KOPT-K1 (cell line): ENCODE data around the gene ZSCAN18.

Source experiments
- H3K27ac ChIP-seq: fragments of 200-600 bp; sonication (generic); 2 replicates; pipeline ENCODE4 v1.5.1; 2016; ENCODE audit warnings: antibody characterized with exemption, mild to moderate bottlenecking, low read depth, low read length; ENCODE audit not compliant: poor library complexity, severe bottlenecking
- H3K36me3 ChIP-seq: fragments of 200-600 bp; sonication (generic); 2 replicates; pipeline ENCODE4 v1.5.1; 2017; ENCODE audit warnings: antibody characterized with exemption, mild to moderate bottlenecking, low read length, moderate library complexity; ENCODE audit not compliant: insufficient read depth
- H3K9me3 ChIP-seq: fragments of 200-600 bp; sonication (generic); 2 replicates; pipeline ENCODE4 v1.5.1; 2017; ENCODE audit warnings: antibody characterized with exemption, low read length, mild to moderate bottlenecking; ENCODE audit not compliant: insufficient read depth, poor library complexity, severe bottlenecking

Gene ZSCAN18

GRCh38 chr19:58096884-58097283 is 1.1 kb downstream of the ZSCAN18 start:
- H3K9me3 ChIP-seq, result peaks cover 77% of the 10 kb centered on the region

DNA sequence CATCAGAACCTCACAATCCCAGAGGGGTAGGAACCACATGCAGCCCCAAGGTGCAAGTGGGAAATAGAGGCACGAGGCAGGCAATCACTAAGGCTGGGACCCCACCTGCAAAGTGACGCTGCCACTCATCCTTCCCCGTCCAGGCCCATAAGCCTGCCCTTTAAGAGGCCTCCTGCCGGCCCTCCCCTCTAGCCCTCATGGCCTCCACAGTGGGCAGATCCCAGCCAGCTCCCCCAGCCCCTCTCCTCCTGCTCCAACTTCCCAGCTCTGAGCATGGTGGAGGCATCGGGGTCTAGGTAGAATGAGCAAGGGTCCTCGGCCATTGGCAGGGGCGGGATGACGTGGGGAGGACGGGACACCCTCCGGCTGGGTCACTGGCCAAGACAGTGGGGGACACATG is 2.7 kb downstream of the ZSCAN18 start:
- Histone ChIP-seq H3K9me3 (peaks cover 81% of the 10 kb centered on the region), H3K27ac (no peak overlapping the region), H3K36me3 (peaks cover 40% of the 10 kb centered on the region; the same call in 1 of the 2 replicates)

More at GRCh38 chr19:58096884-58097283, 1.1 kb downstream of the ZSCAN18 start:
- peaks cover 35% of the 10 kb centered on the region; the same call in 1 of the 2 replicates for H3K36me3 ChIP-seq
- H3K27ac ChIP-seq, result no peak overlapping the region

DNA sequence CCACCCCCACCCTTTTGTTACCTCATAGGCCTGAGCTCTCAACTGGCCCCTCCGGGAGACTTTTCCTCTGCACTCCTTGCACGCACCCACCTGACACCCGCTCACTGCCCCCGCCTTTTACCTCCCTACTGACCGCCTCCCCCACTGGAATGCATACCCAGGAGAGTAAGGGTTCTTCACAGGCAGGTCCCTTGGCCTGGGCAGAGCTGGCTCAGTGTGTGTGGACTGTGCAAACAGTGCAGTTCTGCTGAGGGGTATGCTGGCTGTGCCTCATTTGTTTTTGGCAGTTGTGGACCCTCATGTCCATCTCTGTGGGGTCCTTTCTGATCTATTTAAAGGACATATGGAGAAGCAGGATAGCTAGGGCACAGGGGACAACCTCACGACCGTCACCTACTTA is 5.0 kb downstream of the ZSCAN18 start:
- H3K36me3 ChIP-seq, result peaks cover 55% of the 10 kb centered on the region; the same call in 1 of the 2 replicates
- peaks cover 84% of the 10 kb centered on the region for H3K9me3 ChIP-seq
- no peak overlapping the region for H3K27ac ChIP-seq

DNA sequence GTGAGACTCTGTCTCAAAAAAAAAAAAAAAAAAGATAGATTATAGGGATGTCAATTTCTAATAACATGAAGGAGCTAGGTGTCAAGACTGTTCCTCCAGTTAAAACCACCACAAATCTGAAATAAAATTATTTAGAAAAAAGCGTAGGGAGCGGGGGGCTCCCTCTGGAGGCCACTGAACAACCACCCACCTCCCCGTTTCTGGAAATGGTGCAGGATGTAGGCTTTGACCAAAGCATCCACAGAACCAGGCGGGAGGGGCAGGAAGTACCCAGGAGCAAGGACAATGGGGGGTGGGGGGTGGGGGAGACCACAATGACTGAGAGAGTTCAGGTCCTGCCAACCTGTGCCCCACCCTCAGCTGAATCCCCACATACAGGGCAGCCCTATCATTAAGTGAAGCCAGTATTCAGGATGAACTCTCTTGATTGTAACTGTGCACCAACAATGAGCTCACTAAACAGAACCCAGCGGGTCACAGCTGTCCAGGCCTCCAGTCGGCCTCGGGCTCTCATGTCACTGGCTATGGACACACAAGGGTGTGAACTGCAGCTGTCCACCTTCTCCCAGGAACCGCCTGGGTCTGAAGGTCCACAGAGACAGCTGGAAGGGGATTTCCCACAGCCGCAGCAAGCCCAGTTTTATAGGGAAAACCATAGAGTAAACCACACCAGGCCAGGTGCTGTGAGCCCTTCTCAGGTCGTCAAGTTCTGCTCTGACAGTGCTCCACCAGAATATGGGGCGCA is 6.6 kb downstream of the ZSCAN18 start:
- peaks cover 64% of the 10 kb centered on the region; the same call in 1 of the 2 replicates for H3K36me3 ChIP-seq
- peaks cover 91% of the 10 kb centered on the region for H3K9me3 ChIP-seq
- H3K27ac ChIP-seq, result no peak overlapping the region

GRCh38 chr19:58089846-58090245 is 8.2 kb downstream of the ZSCAN18 start:
- Histone ChIP-seq H3K27ac (no peak overlapping the region), H3K36me3 (peaks cover 67% of the 10 kb centered on the region), H3K9me3 (peaks cover 91% of the 10 kb centered on the region)

- H3K9me3 ChIP-seq, result peaks cover 93% of the 10 kb centered on the region
- H3K27ac ChIP-seq, result no peak overlapping the region
- peaks cover 71% of the 10 kb centered on the region for H3K36me3 ChIP-seq
Observed at GRCh38 chr19:58088521-58089052, 9.4 kb downstream of the ZSCAN18 start.

GRCh38 chr19:58086825-58087710 is 11.0 kb downstream of the ZSCAN18 start:
- Histone ChIP-seq H3K36me3 (peaks cover 65% of the 10 kb centered on the region), H3K9me3 (peaks cover 92% of the 10 kb centered on the region)

DNA sequence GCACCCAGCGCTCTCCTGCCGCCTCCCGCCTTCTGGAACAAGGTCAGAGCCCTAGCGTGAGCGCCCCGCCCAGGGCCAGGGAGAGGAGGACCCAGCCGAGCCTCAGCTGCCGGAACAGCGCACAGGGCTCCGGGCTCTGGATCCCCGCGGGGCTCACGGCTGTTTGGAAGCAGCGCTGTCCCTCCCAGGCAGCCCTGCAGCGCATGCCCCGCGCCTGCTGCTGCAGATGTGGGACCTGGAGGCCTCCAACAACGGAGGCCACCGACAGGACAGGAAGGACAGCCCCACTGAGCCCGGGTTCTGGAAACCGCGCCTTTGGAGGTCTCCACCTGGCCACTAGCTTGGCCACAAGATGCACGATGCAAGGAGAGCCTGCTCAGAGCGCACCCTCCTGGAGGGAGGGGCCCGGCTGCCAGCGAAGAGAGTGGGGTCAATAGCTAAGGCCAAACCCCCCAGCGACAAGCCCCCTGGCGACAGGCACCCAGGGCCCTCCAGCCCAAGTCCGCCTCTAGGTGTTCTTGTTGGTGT is 12.6 kb downstream of the ZSCAN18 start:
- Histone ChIP-seq H3K9me3 (peaks cover 89% of the 10 kb centered on the region), H3K27ac (no peak overlapping the region), H3K36me3 (peaks cover 60% of the 10 kb centered on the region)

More at GRCh38 chr19:58086825-58087710, 11.0 kb downstream of the ZSCAN18 start:
- H3K27ac ChIP-seq, result no peak overlapping the region

- Histone ChIP-seq H3K27ac (no peak overlapping the region), H3K9me3 (peaks cover 89% of the 10 kb centered on the region), H3K36me3 (peaks cover 53% of the 10 kb centered on the region)
Observed at GRCh38 chr19:58084596-58085347, 13.3 kb downstream of the ZSCAN18 start.

GRCh38 chr19:58083021-58083420 is 15.0 kb downstream of the ZSCAN18 start:
- peaks cover 81% of the 10 kb centered on the region for H3K9me3 ChIP-seq
- H3K36me3 ChIP-seq, result peaks cover 43% of the 10 kb centered on the region
- H3K27ac ChIP-seq, result no peak overlapping the region

- H3K9me3 ChIP-seq, result peaks cover 67% of the 10 kb centered on the region
- peaks cover 10% of the 10 kb centered on the region for H3K36me3 ChIP-seq
Observed at GRCh38 chr19:58079792-58080191, 18.2 kb downstream of the ZSCAN18 start.

GRCh38 chr19:58067240-58067912 is 30.7 kb downstream of the ZSCAN18 start:
- Histone ChIP-seq H3K9me3 (peaks cover 73% of the 10 kb centered on the region), H3K27ac (no peak overlapping the region), H3K36me3 (no peaks in the 10 kb centered on the region)

More at GRCh38 chr19:58079792-58080191, 18.2 kb downstream of the ZSCAN18 start:
- no peak overlapping the region for H3K27ac ChIP-seq

- peaks cover 63% of the 10 kb centered on the region for H3K9me3 ChIP-seq
- H3K36me3 ChIP-seq, result no peaks in the 10 kb centered on the region
- H3K27ac ChIP-seq, result no peak overlapping the region
Observed at GRCh38 chr19:58063712-58064111, 34.3 kb downstream of the ZSCAN18 start.

DNA sequence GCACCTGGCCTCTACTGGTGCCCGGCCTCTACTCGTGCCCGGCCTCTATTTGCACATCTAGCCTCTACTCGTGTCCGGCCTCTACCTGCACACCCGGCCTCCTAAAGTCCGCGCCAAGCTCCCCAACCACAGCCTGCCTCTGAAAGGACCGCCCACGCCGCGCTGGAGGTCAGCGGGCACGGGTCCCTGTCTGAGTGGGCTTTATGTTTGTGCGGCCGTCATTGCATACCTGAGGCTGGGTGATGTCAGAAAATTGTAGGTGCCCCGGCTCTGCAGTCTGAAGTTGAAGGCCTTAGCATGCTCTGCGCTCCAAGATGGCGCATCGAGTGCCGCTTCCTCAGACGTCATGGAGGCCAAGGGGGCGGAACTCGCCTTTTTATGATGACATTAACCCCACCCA is 37.8 kb downstream of the ZSCAN18 start:
- no peaks in the 10 kb centered on the region for H3K36me3 ChIP-seq
- H3K9me3 ChIP-seq, result peaks cover 49% of the 10 kb centered on the region
- H3K27ac ChIP-seq, result no peak overlapping the region
